GM12878 (cell line): ENCODE results near the gene SLC4A2. TPM values are rescaled to one million over a fixed set of nuclear protein-coding genes. Genes with fewer than 3 reads are reported as not detected.

Experiments
- ATAC-seq: fragments of 200-7000 bp; cut with Tn5 transposase; 3 replicates; pipeline ENCODE4 v1.9.1; 2020; ENCODE audit warnings: mild to moderate bottlenecking, moderate library complexity
- BruUV-seq: library from RNA; stranded (reverse); fragments of 400-500 nt; replicated peaks from 2 replicates; lab custom pipeline; 2021; lab: Mats Ljungman, UMichigan
- CTCF ChIA-PET: fragments of 300-600 bp; sonication (Branson Sonifier 250); formaldehyde crosslinking; extraction: SDS; loops from one replicate; lab custom pipeline; 2021; ENCODE audit warnings: inconsistent platforms; lab: Yijun Ruan, JAX
- POLR2A ChIA-PET: fragments of 350-600 bp; formaldehyde crosslinking; extraction: SDS; loops from one replicate; lab custom pipeline; 2021; ENCODE audit warnings: inconsistent platforms; lab: Charles Lee
- RAD21 ChIA-PET: fragments of 300-600 bp; sonication (Branson Sonifier 250); formaldehyde crosslinking; loops from one replicate; lab custom pipeline; 2023; ENCODE audit warnings: antibody characterized with exemption; ENCODE audit not compliant: unreplicated experiment; lab: Charles Lee
- SMC1A ChIA-PET: fragments of 300-600 bp; sonication (Branson Sonifier 250); formaldehyde crosslinking; loops from one replicate; lab custom pipeline; 2023; ENCODE audit not compliant: unreplicated experiment, uncharacterized antibody; lab: Charles Lee
- DNase-seq: peaks from one replicate; pipeline ENCODE4 v3.0.0-alpha.2; 2011; ENCODE audit warnings: low read depth, low spot score
- FAIRE-seq: peaks from 3 replicates; lab custom pipeline; 2011; peaks lifted over from hg19 to GRCh38; lab: Jason Lieb, UNC
- H2AFZ ChIP-seq: 2 replicates; pipeline ENCODE4 v1.6.0; 2011; ENCODE audit warnings: low read depth, low read length, control low read depth; ENCODE audit not compliant: control insufficient read depth
- H3K27ac ChIP-seq: 2 replicates; pipeline ENCODE4 v1.5.1; 2011; ENCODE audit warnings: control low read depth; ENCODE audit not compliant: control insufficient read depth, insufficient read depth
- H3K27me3 ChIP-seq, 2 experiments: replicated peaks in 1 of 2; 2 replicates each; pipeline versions ENCODE4 v1.6.0 to v1.6.1; 2011; ENCODE audit warnings: low read length in 1 of 2; ENCODE audit not compliant: control insufficient read depth in 2 of 2, insufficient read depth in 2 of 2
- H3K36me3 ChIP-seq, 2 experiments: 2 replicates each; pipeline ENCODE4 v1.5.1; 2011; ENCODE audit warnings: low read length in 1 of 2; ENCODE audit not compliant: control insufficient read depth in 2 of 2, insufficient read depth in 2 of 2
- H3K4me1 ChIP-seq: 2 replicates; pipeline ENCODE4 v1.6.1; 2011; ENCODE audit warnings: mild to moderate bottlenecking, low read length, moderate library complexity, mixed read lengths; ENCODE audit not compliant: control insufficient read depth, insufficient read depth
- H3K4me2 ChIP-seq: 2 replicates; pipeline ENCODE4 v1.6.0; 2011; ENCODE audit warnings: control low read depth; ENCODE audit not compliant: control insufficient read depth, insufficient read depth
- H3K4me3 ChIP-seq: fragments of 200-600 bp; sonication (generic); 2 replicates; pipeline ENCODE4 v1.5.1; 2016
- H3K79me2 ChIP-seq: 2 replicates; pipeline ENCODE4 v1.6.0; 2011; ENCODE audit warnings: low read length; ENCODE audit not compliant: control insufficient read depth, insufficient read depth
- H3K9ac ChIP-seq: 2 replicates; pipeline ENCODE4 v1.8.0; 2011; ENCODE audit warnings: low read length, control low read depth, mixed read lengths; ENCODE audit not compliant: control insufficient read depth, insufficient read depth
- H3K9me3 ChIP-seq: replicated peaks from 3 replicates; pipeline ENCODE4 v1.5.1; 2011; ENCODE audit warnings: mild to moderate bottlenecking, low read length; ENCODE audit not compliant: control insufficient read depth, insufficient read depth
- H4K20me1 ChIP-seq: 2 replicates; pipeline ENCODE4 v1.6.0; 2011; ENCODE audit not compliant: control insufficient read depth, insufficient read depth
- EGR1 ChIP-seq, 2 experiments: IDR thresholded peaks; 1 replicate in 1 of 2; 2 replicates in 1 of 2; pipeline ENCODE4 v1.6.1; 2011 to 2012; ENCODE audit warnings: low read depth in 2 of 2, low read length in 2 of 2, borderline replicate concordance in 1 of 2, mild to moderate bottlenecking in 1 of 2, moderate library complexity in 1 of 2
- FOXM1 ChIP-seq: IDR thresholded peaks from 2 replicates; pipeline ENCODE4 v1.6.1; 2012; ENCODE audit warnings: low read depth, mild to moderate bottlenecking, inconsistent platforms, low read length, moderate library complexity
- HCFC1 ChIP-seq: fragments of 150-350 bp; IDR thresholded peaks from 2 replicates; pipeline ENCODE4 v1.6.1; 2014; ENCODE audit warnings: low read length
- HDGF ChIP-seq: fragments of 450-650 bp; IDR thresholded peaks from 2 replicates; pipeline ENCODE4 v1.6.1; 2016; ENCODE audit warnings: antibody characterized with exemption
- MXI1 ChIP-seq: fragments of 150-350 bp; IDR thresholded peaks from 2 replicates; pipeline ENCODE4 v1.6.1; 2011; ENCODE audit warnings: low read depth, mild to moderate bottlenecking, inconsistent platforms, low read length, improper control_type of control experiment
- NR2C2 ChIP-seq: IDR thresholded peaks from 2 replicates; pipeline ENCODE4 v1.6.1; 2011; ENCODE audit warnings: borderline replicate concordance, low read depth; ENCODE audit not compliant: control insufficient read depth, insufficient read length
- PAX5 ChIP-seq: IDR thresholded peaks from 2 replicates; pipeline ENCODE4 v1.6.1; 2011; ENCODE audit warnings: low read depth, low read length, borderline replicate concordance
- RAD21 ChIP-seq: IDR thresholded peaks from 2 replicates; pipeline ENCODE4 v1.6.1; 2011; ENCODE audit warnings: mild to moderate bottlenecking, low read depth, low read length, moderate library complexity; ENCODE audit not compliant: insufficient read depth
- SREBF1 ChIP-seq: IDR thresholded peaks from 2 replicates; pipeline ENCODE4 v1.6.1; 2012; ENCODE audit warnings: mild to moderate bottlenecking, low read length
- TARDBP ChIP-seq: IDR thresholded peaks from 2 replicates; pipeline ENCODE4 v1.6.1; 2016; ENCODE audit warnings: borderline replicate concordance
- ZNF207 ChIP-seq: fragments of 450-650 bp; IDR thresholded peaks from 2 replicates; pipeline ENCODE4 v1.6.1; 2014; ENCODE audit warnings: antibody characterized with exemption, mild to moderate bottlenecking, borderline replicate concordance
- ZNF217 ChIP-seq: fragments of 450-650 bp; IDR thresholded peaks from 2 replicates; pipeline ENCODE4 v1.6.1; 2017; ENCODE audit warnings: antibody characterized with exemption, mild to moderate bottlenecking
- WGBS: methylation state at CpG from one replicate; pipeline ENCODE4 v1.1.6; 2016; ENCODE audit warnings: low lambda C conversion rate; ENCODE audit not compliant: insufficient replicate concordance, insufficient coverage; ENCODE audit errors: missing lambda C conversion rate; 5-methylcytosine and 5-hydroxymethylcytosine counted together
- in situ Hi-C: fragments of 300-500 bp; cut with MboI; formaldehyde crosslinking; loops from 9 replicates; pipeline ENCODE4 v1.14.3; 2018; ENCODE audit warnings: mixed read lengths
- intact Hi-C: fragments of 100-400 bp; cut with micrococcal nuclease; formaldehyde crosslinking; loops from one replicate; pipeline ENCODE4 v1.14.2; 2022; ENCODE audit not compliant: unreplicated experiment
- polyA plus RNA-seq, 11 experiments: library from polyadenylated mRNA; depleted of rRNA in 4 of 11; unstranded in 6 of 11; stranded (reverse) in 5 of 11; fragments of >200 nt; fragmentation: Nextera tagmentation in 4 of 11; fragmentation: Illumina TruSeq in 1 of 11; extraction: Ambion mirVana in 4 of 11; extraction: Trizol in 1 of 11; gene quantifications; 1 replicate in 1 of 11; 2 replicates in 10 of 11; pipeline versions ENCODE4 v1.2.1 to v1.2.3, GENCODE V29; 2011 to 2016; ENCODE audit warnings: inconsistent platforms in 2 of 11, missing spikeins in 2 of 11, low read depth in 1 of 11
- total RNA-seq, 4 experiments: library from RNA; depleted of rRNA in 3 of 4; stranded (reverse); fragments of >200 nt in 3 of 4; fragmentation: Illumina TruSeq in 1 of 4; extraction: Trizol in 1 of 4; gene quantifications; 2 replicates each; pipeline versions ENCODE4 v1.2.1 to v1.2.3, GENCODE V29; 2013 to 2021
- TF ChIP-seq, protein P1 (sequence below): IDR thresholded peaks from 2 replicates; pipeline ENCODE4 v1.6.1; 2011; ENCODE audit warnings: borderline replicate concordance, low read depth, mild to moderate bottlenecking, moderate library complexity, low read length; ENCODE audit not compliant: insufficient read depth, poor library complexity, severe bottlenecking
- TF ChIP-seq, protein P2 (sequence below): fragments of 450-650 bp; IDR thresholded peaks from 2 replicates; pipeline ENCODE4 v1.6.1; 2016; ENCODE audit warnings: mild to moderate bottlenecking
- TF ChIP-seq, protein P3 (sequence below): IDR thresholded peaks from 2 replicates; pipeline ENCODE4 v1.6.1; 2011; ENCODE audit warnings: low read depth, mild to moderate bottlenecking, low read length, moderate library complexity, borderline replicate concordance; ENCODE audit errors: extremely low read depth
- TF ChIP-seq, protein P4 (sequence below): fragments of 450-650 bp; IDR thresholded peaks from 2 replicates; pipeline ENCODE4 v1.6.1; 2017; ENCODE audit warnings: low read depth, mild to moderate bottlenecking, moderate library complexity
- TF ChIP-seq, protein P5 (sequence below): fragments of 450-650 bp; conservative IDR thresholded peaks from 2 replicates; pipeline ENCODE4 v1.6.1; 2017; ENCODE audit warnings: mild to moderate bottlenecking, moderate library complexity

SLC4A2 gene
- total and polyA plus RNA-seq, 10 of the 15 experiments (the other 5 are each of a cell fraction or from before 2014, with no cell fraction given), result 2.7 to 78.6 (median 30.1) TPM

DNA sequence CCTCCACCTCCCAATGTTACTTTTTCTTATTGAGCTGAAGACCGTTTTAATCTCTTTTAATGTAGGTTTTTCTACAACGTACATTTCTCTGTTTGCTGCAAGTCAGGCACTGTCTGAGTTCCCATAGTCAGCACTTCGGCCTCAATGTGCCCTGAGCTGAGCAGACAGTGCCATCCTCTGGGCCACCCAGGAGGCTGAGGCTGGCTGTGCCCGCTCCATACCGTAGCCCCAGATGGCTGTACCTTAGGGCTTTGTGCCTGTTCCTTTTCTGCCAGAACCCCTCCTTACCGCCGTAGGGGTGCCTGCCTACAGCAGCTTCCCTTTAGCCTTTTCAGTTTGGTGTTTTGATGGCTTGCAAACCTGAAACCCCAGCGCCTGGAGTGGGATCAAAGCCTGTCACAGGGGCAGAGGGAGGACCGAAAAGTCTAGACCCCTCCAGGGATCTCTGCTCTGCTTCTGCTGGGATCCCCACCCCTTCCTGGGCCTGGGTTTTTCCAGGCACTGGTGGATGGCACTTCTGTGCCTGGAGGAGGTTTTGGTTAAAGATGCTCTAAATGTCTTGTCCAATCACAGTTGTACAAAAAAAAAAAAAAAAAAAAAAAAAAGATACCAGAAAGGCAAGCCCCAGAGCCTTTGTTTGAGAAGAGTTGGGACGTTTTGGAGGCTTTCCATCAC, 35.9 kb downstream of the SLC4A2 start:
- no peaks in the 10 kb centered on the region; the same call in 1 of the 2 replicates for H4K20me1 ChIP-seq
- SMC1A ChIA-PET, result interaction anchor here (0.8 to 1.0 kb wide), 2 partner anchors 16 to 313 kb away, joined by 3 read pairs; no protein-coding TSS in a partner anchor
- no peak overlapping the region for H2AFZ ChIP-seq
- TF ChIP-seq NR2C2, result no peak
- no peak for TF ChIP-seq HCFC1
- no peak for TF ChIP-seq PAX5
- TF ChIP-seq MXI1, result no peak
- no peak for TF ChIP-seq HDGF
- TF ChIP-seq, protein P1, sequence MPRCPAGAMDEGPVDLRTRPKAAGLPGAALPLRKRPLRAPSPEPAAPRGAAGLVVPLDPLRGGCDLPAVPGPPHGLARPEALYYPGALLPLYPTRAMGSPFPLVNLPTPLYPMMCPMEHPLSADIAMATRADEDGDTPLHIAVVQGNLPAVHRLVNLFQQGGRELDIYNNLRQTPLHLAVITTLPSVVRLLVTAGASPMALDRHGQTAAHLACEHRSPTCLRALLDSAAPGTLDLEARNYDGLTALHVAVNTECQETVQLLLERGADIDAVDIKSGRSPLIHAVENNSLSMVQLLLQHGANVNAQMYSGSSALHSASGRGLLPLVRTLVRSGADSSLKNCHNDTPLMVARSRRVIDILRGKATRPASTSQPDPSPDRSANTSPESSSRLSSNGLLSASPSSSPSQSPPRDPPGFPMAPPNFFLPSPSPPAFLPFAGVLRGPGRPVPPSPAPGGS, result no peak
- TF ChIP-seq EGR1 (IDR thresholded peaks at IDR 0.05; ENCODE audit: borderline replicate concordance in 1 of 2, low read depth in 2 of 2, low read length in 2 of 2), result no peak
- TF ChIP-seq, protein P2, sequence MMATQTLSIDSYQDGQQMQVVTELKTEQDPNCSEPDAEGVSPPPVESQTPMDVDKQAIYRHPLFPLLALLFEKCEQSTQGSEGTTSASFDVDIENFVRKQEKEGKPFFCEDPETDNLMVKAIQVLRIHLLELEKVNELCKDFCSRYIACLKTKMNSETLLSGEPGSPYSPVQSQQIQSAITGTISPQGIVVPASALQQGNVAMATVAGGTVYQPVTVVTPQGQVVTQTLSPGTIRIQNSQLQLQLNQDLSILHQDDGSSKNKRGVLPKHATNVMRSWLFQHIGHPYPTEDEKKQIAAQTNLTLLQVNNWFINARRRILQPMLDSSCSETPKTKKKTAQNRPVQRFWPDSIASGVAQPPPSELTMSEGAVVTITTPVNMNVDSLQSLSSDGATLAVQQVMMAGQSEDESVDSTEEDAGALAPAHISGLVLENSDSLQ, result no peak
- TF ChIP-seq TARDBP, result no peak
- no peak for TF ChIP-seq RAD21
- no peak for TF ChIP-seq FOXM1
- TF ChIP-seq ZNF207, result no peak
- TF ChIP-seq, protein P3, sequence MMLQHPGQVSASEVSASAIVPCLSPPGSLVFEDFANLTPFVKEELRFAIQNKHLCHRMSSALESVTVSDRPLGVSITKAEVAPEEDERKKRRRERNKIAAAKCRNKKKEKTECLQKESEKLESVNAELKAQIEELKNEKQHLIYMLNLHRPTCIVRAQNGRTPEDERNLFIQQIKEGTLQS, result no peak
- TF ChIP-seq, protein P4, sequence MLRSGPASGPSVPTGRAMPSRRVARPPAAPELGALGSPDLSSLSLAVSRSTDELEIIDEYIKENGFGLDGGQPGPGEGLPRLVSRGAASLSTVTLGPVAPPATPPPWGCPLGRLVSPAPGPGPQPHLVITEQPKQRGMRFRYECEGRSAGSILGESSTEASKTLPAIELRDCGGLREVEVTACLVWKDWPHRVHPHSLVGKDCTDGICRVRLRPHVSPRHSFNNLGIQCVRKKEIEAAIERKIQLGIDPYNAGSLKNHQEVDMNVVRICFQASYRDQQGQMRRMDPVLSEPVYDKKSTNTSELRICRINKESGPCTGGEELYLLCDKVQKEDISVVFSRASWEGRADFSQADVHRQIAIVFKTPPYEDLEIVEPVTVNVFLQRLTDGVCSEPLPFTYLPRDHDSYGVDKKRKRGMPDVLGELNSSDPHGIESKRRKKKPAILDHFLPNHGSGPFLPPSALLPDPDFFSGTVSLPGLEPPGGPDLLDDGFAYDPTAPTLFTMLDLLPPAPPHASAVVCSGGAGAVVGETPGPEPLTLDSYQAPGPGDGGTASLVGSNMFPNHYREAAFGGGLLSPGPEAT, result no peak
- TF ChIP-seq SREBF1, result no peak
- TF ChIP-seq, protein P5, sequence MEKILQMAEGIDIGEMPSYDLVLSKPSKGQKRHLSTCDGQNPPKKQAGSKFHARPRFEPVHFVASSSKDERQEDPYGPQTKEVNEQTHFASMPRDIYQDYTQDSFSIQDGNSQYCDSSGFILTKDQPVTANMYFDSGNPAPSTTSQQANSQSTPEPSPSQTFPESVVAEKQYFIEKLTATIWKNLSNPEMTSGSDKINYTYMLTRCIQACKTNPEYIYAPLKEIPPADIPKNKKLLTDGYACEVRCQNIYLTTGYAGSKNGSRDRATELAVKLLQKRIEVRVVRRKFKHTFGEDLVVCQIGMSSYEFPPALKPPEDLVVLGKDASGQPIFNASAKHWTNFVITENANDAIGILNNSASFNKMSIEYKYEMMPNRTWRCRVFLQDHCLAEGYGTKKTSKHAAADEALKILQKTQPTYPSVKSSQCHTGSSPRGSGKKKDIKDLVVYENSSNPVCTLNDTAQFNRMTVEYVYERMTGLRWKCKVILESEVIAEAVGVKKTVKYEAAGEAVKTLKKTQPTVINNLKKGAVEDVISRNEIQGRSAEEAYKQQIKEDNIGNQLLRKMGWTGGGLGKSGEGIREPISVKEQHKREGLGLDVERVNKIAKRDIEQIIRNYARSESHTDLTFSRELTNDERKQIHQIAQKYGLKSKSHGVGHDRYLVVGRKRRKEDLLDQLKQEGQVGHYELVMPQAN, result no peak
- TF ChIP-seq ZNF217, result no peak
- in situ Hi-C loops (no loop called here), intact Hi-C loops (no loop called here)
- no peak overlapping the region for H3K9ac ChIP-seq
- no peak overlapping the region for H3K4me3 ChIP-seq
- no peak overlapping the region for H3K27ac ChIP-seq
- RAD21 ChIA-PET, result no interaction called here
- no peaks in the 10 kb centered on the region for H3K27me3 ChIP-seq
- FAIRE-seq (no peak), ATAC-seq (0 out of 3 replicates have a peak, but pooled peaks have one; percentile 25), DNase-seq (no peak)
- POLR2A ChIA-PET, result interaction anchor here (0.5 kb wide), 1 partner anchor 422 kb away, joined by 4 read pairs; no protein-coding TSS in a partner anchor
- no peaks in the 10 kb centered on the region; the same call in 1 of the 2 replicates for H3K4me1 ChIP-seq
- 77% methylated on average over 10 of the region's 10 CpGs for WGBS
- no peaks in the 10 kb centered on the region for H3K9me3 ChIP-seq
- no peak overlapping the region for H3K4me2 ChIP-seq
- H3K79me2 ChIP-seq, result peaks cover 48% of the 10 kb centered on the region
- H3K36me3 ChIP-seq, result peaks cover 0 to 5% of the 10 kb centered on the region in 2 experiments; a peak in 3 of 4 replicates
- no TSS peak for BruUV-seq
- CTCF ChIA-PET, result interaction anchor here (3.4 kb wide), 1 partner anchor 15 kb away, joined by 19 read pairs; no protein-coding TSS in a partner anchor
